HG03095 (cell line): ENCODE measurements around the gene A4GALT.

Experiments
- ATAC-seq: cut with Tn5 transposase; IDR thresholded peaks from one replicate; pipeline ENCODE4 v1.9.1; 2021; ENCODE audit warnings: moderate library complexity; ENCODE audit not compliant: unreplicated experiment

The A4GALT gene

DNA sequence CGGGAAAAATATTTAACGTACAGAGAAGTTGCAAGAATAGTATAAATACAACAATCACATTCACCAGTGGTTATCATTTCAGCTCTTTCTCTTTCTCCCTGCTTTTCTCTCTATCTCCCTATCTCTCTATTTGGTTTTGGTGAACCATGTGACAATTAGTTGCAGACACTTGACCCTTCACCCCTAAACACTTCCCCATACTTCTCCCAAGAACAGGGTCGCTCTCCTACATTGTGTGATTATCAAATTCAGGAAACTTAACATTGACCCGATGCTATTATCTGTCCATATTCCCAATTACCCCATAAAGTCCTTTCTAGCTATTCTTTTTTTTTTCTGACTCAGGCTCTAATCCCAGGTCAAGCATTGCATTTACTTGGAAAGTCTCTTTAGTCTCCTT lies 66.7 kb downstream of the A4GALT start:
- no peak for ATAC-seq

DNA sequence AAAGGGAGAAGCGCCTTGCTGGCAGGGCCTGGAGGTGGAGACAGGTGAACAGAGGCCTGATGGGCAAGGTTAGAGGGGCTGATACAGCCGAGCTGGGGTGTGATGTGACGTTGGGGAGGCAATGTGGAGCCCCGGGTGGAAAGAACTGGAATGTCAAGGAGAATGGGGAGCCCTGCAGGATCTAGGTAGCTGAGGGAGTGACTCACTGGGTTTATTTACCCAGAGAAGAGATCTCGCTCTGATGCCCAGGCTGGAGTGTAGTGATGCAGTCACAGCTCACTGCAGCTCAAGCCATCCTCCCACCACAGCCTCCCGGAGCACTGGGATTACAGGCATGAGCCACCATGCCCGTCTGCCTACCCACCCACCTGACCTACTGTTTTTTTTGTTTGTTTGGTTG lies 69.5 kb downstream of the A4GALT start:
- no peak for ATAC-seq

DNA sequence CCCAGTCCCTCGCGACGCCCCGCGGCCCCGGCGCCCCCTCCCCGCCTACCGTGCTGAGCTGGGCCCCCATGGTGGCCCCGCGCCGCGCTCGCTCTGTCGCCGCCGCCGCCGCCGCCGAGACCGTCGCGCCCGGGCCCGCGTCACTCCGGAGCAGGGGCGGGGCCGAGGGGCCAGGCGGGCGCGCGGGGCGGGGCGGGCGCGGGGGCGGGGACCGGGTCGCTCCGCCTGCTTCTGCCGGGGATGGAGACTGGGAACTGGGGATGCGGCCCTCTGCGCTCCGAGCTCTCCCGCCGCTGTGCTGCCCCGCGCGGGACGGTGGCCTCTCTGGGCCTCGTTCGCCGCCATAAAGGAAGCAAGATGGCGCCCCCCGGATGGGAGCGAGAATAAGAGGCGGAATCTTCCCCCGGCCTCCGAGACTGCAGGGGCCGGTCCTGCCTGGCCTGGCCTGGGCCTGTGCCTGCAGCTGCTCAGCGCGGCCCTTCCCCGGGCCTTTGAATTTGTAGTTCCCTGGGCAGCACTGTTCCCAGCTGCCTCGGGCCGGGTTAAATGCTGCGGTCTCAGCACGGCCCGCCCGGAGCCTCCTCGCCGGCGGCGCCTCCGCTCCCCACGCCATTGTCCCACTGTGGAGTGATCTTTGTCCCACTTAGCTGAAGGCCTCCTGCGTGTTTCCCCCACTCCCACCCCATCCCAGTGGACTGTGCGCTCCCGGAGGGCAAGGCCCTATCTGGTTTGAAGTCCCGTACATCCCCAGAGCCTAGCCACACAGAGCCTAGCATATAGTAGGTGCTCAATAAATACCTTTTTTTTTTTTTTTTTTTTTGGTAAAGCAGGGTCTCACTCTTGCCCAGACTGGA lies 71.2 kb downstream of the A4GALT start, which contains the start of gene CYB5R3:
Gene CYB5R3, minus strand, starts transcription at position 147 of the 854 bp plus-strand sequence. Its CDS starts 77 bp downstream, at position 70.
- ATAC-seq = peak; percentile 50

DNA sequence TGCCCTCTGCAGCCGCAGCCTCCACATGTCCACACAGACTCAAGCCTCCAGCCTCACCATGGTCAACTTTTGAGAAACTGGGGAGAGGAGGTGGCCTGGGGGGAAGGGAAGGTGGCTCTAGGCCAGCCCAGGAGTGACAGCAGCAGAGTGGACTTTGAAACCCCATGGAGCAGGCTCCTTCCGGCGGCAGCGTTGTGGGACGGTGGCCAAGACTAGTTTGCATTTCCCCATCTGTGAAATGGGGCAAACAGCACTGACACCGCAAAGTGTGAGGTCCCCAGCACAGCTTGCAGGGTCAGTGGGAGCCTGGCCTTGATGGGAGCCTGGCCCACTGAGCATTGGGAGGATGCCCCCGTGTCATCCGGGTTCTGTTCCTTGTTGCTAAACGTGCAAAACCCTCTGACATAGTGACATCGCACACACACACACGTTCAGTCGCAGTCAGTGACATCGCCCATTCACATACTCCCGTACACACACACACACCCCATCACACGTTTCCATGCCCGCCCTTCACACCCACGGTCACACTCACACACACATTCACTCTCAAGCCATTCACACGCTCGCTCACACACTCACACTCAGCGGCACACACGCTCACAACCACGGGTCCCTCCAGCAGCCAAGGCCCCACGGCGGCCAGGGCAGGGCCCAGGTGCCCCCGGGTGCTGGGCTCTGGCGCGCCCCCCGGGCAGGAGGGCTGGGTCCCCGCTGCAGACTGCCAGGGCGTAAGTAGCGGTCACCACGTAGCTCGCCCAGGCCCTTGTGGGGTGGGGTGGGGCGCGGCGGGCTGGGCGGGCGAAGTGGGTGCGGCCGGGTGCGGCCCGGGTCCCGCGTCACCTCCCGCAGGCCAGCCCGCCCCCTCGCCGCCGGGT lies 72.1 kb downstream of the A4GALT start:
- ATAC-seq = peak; percentile 21

DNA sequence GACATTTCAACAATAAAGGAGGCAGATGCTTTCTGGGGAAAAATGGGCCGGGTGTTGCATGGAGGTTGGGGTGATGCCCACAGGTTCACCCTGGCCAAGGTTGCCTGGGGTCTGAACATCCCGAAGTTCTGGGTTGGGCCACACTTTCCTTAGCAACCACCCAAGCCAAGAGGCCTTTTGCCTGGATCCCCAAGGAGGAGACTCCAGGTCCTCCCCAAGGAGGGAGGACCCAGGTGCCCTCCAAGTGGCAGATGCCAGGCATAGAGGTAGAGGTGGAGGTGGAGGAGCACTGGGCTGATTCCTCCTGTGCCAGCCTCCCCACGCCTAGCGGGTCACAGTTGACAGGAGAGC lies 72.7 kb downstream of the A4GALT start:
- no peak for ATAC-seq

DNA sequence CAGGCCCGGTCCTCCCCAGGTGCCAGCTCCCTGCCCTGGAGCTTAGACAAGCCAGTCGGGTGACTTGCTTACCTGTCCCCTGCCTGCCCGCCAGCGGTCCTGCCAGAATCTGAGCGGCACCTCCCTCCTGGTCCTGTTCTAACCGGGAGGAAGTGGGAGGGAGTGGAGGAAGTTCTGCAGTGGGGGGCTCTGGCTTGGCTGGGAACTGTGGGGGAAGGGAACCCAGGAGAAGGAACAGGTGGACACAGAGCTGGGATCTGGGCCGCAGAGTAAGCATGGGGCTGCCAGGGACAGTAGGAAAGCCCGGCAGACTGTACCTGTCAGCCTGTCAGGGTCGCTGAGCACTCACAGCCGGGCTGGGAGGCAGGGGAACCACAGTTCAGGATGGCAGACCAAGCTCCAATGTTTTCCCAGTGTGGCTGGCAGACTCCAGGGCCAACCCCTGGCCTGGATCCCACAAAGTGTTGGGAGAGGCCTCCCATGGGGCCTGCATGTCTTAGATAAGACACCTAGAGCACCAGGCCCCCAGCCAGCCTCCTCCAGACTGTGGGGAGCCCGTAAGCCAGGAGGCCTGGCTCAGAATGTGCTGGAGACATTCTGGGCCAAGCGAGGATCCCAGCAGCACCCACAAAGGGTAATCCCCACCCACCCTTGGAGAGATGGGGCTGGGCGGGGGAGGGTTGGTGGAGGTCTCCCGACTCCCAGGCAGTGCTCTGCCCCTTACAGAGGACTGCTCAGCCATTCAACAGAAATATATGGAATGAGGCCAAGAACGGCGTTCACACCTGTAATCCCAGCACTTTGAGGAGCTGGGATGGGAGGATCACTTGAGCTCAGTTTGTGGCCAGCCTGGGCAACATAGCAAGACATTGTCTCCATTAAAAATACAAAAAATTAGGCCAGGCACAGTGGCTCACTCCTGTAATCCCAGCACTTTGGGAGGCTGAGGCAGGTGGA lies 73.8 kb downstream of the A4GALT start:
- no peak for ATAC-seq

DNA sequence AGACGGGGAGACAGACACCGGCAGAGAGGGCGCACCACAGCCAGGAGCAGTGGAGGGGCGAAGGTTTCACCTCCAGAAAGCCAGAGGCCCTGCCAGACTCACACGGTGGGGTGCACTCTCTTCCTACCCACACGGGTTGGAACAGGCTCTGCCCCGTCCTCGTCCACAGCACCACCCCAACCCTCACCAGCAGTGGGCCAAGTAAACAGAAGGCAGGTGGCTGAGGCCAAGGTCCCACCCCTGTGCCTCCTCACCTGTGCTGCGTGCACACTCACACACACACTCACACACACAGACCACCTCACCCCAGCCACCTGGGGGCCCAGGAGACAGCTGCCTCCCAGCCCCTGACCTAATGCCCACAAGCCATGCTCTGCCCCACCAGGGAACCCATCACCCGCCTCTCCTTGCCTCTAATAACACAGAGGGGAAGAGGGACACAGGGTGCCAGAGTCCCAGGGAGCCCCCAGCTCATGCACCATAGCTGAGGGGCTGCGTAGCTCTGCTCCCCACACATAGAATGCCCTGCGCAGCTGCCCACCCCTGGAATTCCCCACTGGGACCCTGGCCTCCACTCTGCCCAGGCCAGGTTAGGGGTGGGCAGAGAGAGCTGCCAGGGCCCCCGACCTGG lies 74.6 kb downstream of the A4GALT start:
- ATAC-seq = no peak

DNA sequence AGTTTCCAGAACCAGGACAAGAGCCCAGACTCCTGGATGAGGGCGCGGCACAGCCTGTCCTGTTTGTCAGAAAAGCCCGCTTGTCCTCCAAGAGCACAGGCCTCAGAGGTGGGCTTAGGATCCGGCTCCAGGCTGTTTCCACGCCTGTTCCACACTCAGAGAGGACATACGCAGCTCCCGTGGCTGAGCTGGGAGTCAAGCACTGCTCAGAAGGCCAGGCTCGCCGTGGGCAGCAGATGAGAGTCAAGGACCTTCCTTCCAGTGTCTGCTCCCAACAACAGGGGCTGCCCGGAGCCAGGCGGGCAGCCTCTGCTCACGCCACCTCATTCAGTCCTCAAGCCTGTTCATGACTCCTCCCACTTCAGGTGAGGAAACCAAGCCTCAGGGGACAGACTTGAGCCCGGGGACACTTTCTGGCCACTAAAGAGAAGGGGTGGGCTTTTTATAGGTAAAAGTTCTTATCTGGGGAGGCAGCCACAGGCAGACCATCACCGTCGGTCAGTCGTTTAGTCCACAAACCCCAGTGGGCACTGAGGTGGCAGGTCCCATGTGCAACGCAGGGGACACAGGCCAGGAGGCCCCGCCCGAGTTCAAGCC lies 75.2 kb downstream of the A4GALT start:
- ATAC-seq = no peak

DNA sequence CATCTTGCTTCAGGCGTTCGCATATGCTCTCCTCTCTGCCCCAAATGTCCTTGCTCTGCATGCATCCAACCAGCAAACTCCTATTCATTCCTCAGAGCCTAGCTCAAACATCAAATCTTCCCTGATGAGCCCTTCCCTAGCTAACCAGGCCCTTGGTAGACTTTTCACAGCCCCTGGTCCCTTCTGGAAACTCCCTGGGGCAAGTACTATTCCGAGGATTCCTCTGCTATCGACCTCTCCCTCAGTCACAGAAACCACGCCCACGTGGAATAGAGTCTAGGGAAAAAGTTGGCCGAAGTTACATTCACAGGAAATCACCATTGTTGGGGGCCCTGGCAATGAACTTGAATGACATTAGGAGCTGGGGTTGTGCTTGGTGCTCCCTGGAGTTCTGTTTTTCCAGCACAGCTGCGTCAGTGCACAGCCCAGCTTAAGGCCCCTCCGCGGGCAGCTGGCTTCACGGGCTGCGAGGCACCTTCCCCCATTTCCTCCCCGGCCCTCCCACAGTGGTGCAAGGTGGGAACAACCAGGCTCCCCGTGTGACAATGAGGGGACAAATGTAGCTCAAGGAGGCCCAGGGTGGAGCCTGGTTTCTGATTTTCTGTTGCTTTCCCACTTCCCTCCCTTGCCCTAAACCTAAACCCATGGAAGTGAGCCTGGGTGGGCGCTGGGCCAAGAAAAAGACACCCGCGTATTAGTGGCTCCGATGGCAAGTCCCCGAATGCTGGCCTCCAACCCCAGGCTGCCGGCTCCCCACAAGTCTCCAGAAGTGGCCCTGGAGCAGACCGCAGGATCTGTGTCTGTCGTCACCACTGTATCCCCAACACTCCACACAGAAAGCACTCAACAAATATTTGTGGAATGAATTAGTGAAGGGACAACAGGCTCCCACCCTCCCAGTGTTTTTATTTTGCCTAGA lies 76.0 kb downstream of the A4GALT start:
- no peak for ATAC-seq

DNA sequence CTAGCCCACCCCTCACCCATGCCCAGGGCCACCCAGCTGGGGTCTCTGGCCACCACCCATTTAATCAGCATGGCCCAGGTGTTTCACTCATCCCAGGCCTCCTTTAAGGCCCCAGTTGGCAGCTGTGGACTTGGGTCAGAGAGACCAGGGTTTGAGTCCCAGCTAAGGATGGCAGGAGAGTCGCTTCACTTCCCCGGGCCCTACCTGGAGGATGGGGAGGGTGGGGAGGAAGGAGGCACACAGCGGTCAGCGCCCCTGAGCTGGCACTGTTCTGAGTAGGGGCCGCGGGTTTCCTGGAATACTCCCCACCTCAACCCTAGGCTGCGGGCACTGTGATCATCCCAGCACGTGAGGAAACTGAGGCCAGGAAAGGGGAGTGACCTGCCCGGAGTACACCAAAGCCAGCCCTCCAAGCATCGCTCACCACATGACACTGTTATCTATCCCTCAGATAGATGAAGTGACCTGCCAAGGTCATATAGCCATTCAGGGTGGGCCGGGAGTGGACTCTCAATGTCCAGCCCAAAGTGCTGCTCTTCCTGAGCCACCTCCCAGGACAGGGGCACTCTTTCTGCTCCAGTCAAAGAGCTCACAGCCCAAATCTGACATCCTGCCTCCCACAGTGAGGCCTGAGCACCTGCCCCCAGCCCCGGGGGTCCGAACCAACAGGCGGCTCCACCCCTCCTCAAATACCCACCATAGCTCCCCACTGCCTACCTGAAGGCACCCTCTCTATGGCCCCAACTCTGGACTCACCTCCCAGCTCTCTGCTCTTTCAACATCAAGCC lies 76.8 kb downstream of the A4GALT start:
- no peak for ATAC-seq

DNA sequence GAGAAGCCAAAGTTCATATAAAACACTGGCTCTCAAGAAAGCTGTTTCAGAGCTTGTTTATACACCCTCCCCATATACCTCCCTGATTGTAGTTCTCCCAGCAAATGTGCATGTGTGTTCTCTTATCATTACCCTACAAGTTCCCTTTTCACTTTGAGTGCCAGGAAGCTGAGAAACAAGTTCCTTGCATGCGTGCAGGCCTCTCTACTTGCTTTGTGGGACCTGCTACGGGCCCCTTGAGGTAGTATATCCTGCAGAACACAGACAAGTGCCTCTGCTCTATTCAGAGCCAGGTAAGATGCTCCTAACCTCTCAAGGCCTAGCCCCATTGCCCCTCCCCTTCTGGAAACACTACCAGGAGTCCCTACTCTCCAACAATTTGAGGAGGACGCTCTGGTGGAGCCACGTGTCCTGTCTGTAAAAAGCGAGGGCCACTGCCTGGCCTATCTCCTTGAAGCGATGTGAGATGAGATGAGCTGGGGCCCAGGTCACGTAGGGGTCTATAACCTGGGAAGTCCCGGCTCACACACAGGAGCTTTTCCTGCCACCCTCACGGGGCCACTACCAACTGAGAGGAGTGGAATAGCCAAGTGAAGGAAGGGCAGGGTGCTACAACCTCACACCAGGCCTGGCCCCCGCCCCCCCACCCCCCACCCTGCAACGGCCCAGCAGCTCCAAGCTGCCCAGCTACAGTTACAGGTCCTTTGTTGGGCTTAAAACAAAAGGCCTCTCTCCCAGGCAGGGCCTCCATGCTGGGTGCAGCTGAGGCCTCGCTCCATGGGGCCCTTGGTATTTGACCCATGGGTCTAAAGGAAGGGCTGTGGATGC lies 77.7 kb downstream of the A4GALT start:
- no peak for ATAC-seq
